Sigmoid colon (tissue), 4 donors: Measurements from ENCODE around the gene KCNQ2.

ENCODE experiments used
- CTCF ChIP-seq, 4 experiments: fragments of 450-650 bp in 3 of 4; fragments of 200-600 bp in 1 of 4; IDR thresholded peaks; one replicate each; pipeline ENCODE4 v1.5.1; 2016 to 2019; ENCODE audit warnings: antibody characterized with exemption in 4 of 4, mild to moderate bottlenecking in 3 of 4, moderate library complexity in 2 of 4
- EP300 ChIP-seq, 4 donors: sonication (generic); formaldehyde crosslinking; IDR thresholded peaks; one replicate each; pipeline ENCODE4 v1.6.1; 2017; ENCODE audit warnings: antibody characterized with exemption in 4 of 4
- POLR2A ChIP-seq, 2 donors: fragments of 450-650 bp; IDR thresholded peaks; one replicate each; pipeline ENCODE4 v1.6.1; 2016; ENCODE audit warnings: antibody characterized with exemption in 2 of 2, mild to moderate bottlenecking in 2 of 2, moderate library complexity in 2 of 2
- POLR2AphosphoS5 ChIP-seq, 4 donors: sonication (generic); formaldehyde crosslinking; IDR thresholded peaks; one replicate each; pipeline ENCODE4 v1.6.1; 2017; ENCODE audit warnings: antibody characterized with exemption in 4 of 4

DNA sequence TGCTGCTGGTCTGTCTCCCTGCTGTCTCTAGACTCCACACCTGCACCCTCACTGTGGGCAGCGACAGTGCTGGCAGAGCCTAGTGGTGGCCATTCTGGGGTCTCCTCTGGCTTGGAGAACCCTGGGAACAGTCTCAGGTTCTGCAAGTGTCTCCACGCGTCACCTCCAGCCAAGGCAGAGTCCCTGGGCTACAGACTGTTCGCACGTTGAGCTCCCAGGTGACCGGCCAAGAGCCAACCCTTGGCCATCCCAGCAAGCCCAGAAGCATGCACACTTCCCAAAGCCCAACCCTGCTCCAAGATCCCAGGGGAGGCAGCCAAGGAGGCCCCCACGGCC, 21.6 kb upstream of the KCNQ2 start:
- no peak for TF ChIP-seq CTCF (IDR thresholded peaks at IDR 0.05)
- no peak for TF ChIP-seq POLR2AphosphoS5 (IDR thresholded peaks at IDR 0.05)
- no peak for TF ChIP-seq POLR2A (IDR thresholded peaks at IDR 0.05)
- no peak for TF ChIP-seq EP300 (IDR thresholded peaks at IDR 0.05)
